Fibroblast of peridontal ligament (primary cell): ENCODE data around the gene NOS1AP.
A peak's percentile ranks its signal among the peaks of the same experiment; 100 is the strongest.
"Not testable (repeated sequence)": the region's sequence is repeated elsewhere in the genome, so short reads cannot be mapped to it uniquely, and the experiment has no call there.

Experiments
- DNase-seq: peaks from one replicate; pipeline ENCODE4 v3.0.0-alpha.2; 2010; ENCODE audit errors: extremely low read depth

NOS1AP gene

GRCh38 chr1:162328512-162328911 lies 259.0 kb downstream of the NOS1AP start:
- DNase-seq, result no peak

DNA sequence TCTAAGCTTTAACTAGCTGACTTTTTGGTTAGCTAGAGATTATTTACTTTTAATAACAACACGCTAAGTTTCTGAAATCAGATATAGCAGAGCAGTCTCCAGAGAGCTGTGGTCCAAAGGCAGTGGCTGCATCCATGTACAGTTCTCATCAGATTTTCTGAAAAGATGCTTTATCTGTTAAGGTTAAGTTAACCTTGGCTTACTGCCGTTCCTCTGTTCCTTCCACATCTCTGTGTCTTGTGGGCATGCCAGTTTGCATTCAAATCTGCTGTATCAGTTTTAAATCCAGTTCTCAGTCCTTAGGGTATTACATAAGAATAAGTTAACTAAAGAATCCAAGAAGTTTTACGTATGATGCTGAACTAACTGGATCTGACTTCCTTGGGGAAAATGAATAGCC lies 260.3 kb downstream of the NOS1AP start:
- DNase-seq, result peak; percentile 23

DNA sequence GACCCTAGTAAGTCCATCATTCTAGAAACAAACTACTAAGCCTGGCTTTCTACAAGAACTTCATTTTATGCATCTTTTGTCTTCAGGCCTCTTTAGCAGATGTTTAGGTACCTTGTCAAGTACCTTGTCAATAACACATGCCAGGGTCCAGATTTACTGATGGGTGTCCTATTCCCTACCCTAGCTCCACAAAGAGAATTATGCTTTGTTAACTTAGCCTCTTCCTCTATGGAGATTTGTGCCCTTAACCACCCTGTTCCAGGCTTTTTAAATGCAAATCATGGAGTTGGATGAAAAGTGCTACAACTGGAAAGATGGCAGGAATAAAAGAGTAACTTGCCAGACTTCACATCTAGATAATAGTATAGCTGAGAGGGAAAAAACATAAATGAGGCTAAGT lies 264.5 kb downstream of the NOS1AP start:
- DNase-seq, result no peak

DNA sequence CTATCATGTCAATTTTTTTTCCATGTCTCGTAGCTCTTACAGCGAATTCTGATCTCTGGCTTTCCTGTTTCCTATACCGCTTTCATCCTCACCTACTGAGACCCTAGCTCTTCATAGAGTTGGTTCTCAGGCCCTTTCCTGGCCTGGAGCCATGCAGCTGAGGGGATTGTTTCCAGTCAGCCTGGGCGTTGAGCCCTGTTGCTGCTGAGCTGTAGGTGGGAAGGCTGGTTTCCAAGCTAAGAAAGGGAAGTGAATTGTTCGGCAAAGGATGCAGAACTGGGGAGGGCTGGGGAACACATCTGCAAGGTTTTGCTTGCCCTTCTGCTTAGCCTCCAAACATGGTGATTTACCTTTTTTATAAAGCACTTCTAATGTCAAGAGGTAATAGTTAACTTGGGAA lies 265.6 kb downstream of the NOS1AP start:
- no peak for DNase-seq

DNA sequence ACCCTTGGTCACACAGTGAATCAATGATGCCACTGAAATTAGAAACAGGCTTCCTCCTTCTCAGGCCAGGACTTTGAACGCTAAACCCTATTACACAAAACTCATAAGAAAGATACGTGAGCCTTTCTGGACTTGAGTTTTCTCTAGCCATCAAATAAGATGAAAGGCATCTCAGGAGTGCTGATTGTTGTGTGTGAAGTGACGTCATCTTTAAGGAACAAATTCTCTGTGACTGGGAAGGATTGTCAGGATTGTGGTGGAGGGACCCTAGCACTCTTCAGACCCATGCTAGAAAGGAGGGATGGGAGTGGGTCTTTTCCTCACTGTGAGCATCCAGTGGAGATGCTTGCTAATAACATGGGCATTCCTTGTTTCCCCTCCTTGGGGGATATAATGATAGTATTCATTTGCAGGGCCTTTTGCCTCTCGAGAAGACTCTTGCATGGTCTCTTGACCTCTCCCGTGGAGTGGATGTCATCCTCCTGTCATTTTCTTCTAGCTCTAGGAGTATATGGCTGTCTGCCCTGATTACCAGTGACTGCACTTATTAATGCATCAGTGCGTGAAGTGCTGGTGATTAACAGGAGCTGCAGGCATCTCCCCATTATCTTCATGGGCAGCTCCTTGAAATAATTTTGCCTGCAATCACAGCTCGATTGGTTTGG lies 267.3 kb downstream of the NOS1AP start:
- no peak for DNase-seq

- DNase-seq, result no peak
Observed at GRCh38 chr1:162342452-162342983, 273.0 kb downstream of the NOS1AP start.

DNA sequence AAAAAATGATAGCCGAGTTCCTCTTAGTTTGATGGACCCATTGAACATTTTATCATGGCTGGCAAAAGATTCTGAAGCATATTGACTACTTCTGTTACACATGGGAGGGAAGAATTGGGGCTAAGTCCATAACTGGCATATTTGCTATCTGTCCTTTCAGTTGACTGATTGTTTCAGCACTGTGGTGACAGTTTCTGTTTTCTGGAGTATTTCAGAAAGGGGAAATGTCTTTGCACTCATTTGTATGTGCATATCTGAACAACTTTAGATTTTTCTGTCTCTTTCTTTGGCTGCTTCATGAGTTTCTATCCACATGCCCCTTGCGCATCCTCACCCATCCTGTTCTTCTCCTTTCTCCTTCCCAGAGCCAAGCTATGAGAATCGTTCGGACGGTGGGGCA lies 274.0 kb downstream of the NOS1AP start:
- no peak for DNase-seq

DNA sequence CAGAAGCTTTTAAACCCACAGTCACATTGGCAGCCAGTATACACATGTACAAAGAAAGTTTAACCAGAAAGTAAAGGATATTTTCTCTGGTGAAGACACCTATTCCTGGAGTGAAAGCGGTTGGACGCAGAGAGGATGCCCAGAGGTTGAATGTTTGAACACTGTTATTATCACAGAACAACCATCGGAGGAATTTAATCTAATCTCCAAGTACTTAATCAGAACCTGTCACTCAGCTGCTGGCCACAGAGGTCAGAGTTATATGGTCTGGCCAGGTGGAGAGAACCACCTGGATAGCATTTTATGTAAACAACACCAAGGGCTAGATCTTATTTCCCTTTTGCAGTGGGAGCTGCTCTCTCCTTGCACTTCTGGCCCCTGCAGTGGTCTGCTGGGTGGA lies 277.8 kb downstream of the NOS1AP start:
- no peak for DNase-seq

DNA sequence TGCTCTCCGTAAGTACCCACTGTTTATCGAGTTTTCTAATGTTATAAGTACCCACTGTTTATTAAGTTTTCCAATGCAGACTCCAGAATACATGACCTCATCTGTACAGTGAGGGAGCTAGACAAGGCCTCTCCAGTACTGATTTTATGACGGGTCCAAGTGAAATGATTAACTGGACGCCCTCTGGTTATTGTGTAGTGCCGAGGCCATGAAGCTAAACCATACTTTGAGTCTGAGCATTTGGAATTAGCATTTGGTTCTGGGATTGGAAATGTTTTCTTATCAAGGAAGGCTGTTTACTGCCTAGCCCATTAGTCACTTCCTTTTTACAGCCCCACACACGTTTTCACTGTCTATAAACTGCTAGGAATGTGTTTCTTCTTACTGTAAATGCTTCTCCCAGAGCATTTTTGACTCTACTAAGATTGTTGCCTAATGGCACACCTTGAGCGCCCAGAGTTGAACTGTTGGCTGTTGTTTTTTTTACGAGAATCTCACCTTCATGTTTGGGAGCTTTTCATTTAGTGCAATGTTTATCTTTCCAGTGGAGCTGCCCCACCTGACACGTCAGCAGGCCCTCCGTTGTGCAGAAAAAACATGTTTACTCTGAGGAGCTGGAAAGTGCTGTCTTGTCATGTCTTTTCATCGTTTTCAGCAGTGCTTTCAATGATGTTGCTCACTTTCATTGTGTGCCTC lies 280.3 kb downstream of the NOS1AP start:
- DNase-seq, result no peak

GRCh38 chr1:162351246-162351842 lies 281.9 kb downstream of the NOS1AP start:
- no peak for DNase-seq

DNA sequence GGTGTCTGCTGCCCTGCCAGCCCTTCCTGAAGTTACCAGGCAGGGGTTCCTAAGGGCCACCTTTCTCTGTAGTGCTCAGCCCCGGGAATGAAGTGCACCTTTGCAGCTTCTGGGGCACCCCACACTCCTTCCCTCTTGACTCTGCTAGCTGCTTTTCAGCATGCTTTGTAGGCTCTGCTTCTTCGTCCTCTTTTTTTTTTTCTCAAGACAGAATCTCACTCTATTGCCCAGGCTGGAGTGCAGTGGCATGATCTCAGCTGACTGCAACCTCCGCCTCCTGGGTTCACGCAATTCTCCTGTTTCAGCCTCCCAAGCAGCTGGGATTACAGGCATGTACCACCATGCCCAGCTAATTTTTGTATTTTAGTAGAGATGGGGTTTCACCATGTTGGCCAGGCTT lies 282.4 kb downstream of the NOS1AP start:
- DNase-seq, result not testable (repeated sequence)

- no peak for DNase-seq
Observed at GRCh38 chr1:162353078-162353477, 283.6 kb downstream of the NOS1AP start.

- DNase-seq, result no peak
Observed at GRCh38 chr1:162353702-162354101, 284.2 kb downstream of the NOS1AP start.

DNA sequence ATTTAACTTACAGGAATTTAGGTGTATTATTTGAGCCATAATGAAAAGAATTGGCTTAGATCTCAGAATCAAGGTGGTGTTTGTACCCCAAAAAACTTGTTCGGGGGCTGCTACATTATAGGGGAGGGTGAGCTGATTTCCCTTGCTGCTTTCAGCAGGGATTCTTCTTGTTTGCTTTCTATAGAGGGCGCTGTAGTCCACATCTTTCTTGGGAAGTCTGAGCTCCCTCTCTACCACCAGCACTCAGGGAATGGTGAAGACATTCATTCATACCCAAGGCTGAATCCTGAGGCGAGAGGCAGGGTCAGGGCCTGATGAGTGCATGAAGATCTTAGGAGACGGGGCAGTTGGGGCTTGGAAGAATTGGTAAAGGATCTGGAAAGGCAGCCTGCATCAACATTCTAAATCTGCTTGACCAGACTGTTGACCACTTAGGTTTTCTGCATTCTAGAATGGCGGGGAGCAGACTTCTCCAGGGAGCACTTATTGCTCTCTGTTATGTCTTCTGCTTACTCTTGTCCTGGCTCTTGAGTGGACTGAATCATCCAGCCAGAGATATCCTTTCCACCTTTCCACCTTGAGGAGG lies 288.3 kb downstream of the NOS1AP start:
- peak; percentile 35 for DNase-seq

DNA sequence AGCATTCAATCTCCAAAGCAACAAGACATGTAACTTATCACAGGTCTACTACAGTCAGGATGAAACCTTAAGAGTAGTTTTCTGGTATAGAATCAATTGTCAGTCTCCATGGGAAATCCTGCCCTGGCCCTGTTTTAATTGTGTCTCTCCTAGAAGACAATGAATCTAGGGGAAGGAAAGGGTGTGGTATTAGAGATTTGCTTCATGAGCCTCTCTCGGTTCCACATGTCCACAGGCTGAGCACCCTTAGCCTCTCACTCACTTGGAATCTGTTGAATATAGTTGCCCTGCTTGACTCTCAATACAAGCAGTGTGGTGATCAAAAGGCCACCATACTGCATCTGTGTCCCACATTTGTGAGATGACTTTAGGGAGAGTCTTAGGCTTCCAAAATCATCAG lies 289.4 kb downstream of the NOS1AP start:
- no peak for DNase-seq

DNA sequence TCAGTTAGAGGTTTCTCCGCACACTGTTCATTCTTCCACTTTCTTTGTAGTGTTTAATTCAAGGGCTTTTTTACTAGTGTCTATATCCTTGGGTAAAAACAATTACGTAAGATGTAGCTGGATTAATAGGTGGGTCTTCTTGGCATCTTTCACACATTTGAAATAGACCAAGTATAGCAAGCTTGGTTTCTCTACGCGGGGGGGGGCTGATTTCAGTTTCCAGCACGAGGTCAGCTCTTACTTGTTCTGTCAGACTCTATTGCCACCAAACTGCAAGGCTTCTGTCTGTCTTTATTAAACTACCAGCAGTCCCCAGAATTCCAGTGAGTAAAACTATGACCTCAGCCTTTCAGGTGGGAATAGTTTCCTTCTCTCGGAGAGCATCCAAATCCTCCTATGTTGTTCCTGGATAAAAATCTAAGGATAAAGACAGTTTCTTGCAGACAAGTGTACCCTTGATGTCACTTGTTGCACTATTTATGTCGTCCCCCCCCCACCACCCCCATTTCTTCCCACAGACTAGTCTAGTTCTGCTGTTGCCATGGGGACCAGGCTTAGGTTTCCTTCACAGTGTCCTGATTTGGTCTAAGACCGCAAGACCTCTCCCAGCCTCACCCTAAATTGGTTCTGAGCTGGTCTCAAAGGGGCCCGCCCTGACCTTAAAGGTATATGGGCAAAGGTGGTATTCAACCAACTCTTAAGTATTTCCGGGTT lies 290.2 kb downstream of the NOS1AP start:
- no peak for DNase-seq

DNA sequence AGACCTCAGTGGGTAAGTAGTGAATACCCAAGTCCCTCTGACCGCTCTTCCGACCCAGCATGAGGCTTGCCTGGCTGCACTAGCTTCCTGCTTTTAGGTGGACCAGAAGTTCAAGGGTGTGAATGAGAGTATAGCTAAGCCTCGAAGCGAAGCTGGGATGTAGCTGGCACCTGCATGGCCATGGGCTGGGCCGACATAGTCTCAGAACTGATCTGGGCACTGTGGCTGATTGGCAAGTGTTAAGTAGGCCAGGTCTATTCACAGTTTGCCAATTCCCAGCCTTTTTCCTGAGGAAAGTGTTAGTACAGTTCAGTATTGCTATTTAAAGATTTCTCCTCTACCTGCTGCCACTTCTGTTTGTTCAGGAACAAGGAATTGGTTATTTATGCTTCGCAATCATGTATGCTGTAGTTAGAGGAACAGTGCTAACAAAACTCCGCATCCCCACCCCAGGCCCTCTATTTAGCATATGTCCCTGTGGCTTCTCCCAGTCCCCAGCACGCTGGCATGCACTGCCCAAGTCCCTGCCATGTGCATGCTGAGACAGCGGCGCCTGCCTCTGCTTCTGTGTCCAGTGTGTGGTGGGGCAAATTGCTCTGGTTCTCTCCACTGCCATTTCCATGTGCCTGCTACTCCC lies 290.9 kb downstream of the NOS1AP start:
- DNase-seq, result no peak

DNA sequence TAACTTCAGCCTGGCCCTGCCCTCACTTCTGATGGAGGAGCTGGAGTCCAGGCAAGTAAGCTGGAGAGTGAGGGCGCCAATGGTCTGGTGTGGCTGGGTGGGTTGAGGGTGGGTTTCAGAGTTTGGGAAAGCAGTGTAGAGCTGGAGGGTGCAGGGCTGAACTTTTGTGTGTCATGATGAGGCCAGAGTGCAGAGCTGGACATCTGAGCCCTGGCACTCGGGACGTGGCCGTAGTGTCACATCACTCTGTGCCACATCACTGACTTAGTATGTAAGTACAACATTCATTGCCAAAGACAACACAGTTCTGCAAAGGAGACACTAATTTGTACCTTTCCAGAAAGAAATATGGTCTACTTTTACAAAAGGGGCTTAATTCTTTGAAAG lies 291.4 kb downstream of the NOS1AP start:
- no peak for DNase-seq

- DNase-seq, result no peak
Observed at GRCh38 chr1:162361349-162361748, 291.9 kb downstream of the NOS1AP start.

GRCh38 chr1:162363823-162364222 lies 294.3 kb downstream of the NOS1AP start:
- DNase-seq, result no peak

- DNase-seq, result no peak
Observed at GRCh38 chr1:162364498-162364897, 295.0 kb downstream of the NOS1AP start.
